Measurements from ENCODE around the gene TRIM3.

Gene TRIM3

GRCh38 chr11:6400431-6401345, 73.1 kb downstream of the TRIM3 start:
- DNase-seq = no peak
